Adrenal gland (tissue), 12 donors: ENCODE results near the gene THADA. TPM values are rescaled to one million over a fixed set of nuclear protein-coding genes. Genes with fewer than 3 reads are reported as not detected.

Experiments used
- DNase-seq, 7 donors: peaks; one replicate each; pipeline ENCODE4 v3.0.0-alpha.2; 2019 to 2020
- H3K27ac ChIP-seq, 5 donors: fragments of 200-600 bp; sonication (generic) in 4 of 5; 1 replicate in 3 of 5; 2 replicates in 2 of 5; pipeline versions ENCODE4 v1.5.1 to v1.8.0; 2016 to 2020; ENCODE audit warnings: mild to moderate bottlenecking in 1 of 5
- H3K27me3 ChIP-seq: fragments of 200-600 bp; 2 replicates; pipeline ENCODE4 v1.8.0; 2021
- H3K36me3 ChIP-seq, 2 donors: fragments of 200-600 bp; replicated peaks in 1 of 2; 1 replicate in 1 of 2; 2 replicates in 1 of 2; pipeline versions ENCODE4 v1.5.1 to v1.8.0; 2018 to 2022
- H3K4me1 ChIP-seq, 2 donors: fragments of 200-600 bp; replicated peaks in 1 of 2; 1 replicate in 1 of 2; 2 replicates in 1 of 2; pipeline versions ENCODE4 v1.5.1 to v1.8.0; 2018 to 2021
- H3K4me3 ChIP-seq, 4 donors: fragments of 200-600 bp; sonication (generic) in 3 of 4; one replicate each; pipeline ENCODE4 v1.5.1; 2016 to 2018
- H3K9me3 ChIP-seq, 3 donors: fragments of 200-600 bp; sonication (generic) in 1 of 3; replicated peaks in 1 of 3; 1 replicate in 2 of 3; 2 replicates in 1 of 3; pipeline versions ENCODE4 v1.5.1 to v1.8.0; 2016 to 2021
- CTCF ChIP-seq, 6 experiments: fragments of 450-650 bp in 4 of 6; fragments of 200-600 bp in 2 of 6; sonication (generic) in 1 of 6; IDR thresholded peaks; 1 replicate in 5 of 6; 2 replicates in 1 of 6; pipeline versions ENCODE4 v1.5.1 to v1.8.0; 2016 to 2021; ENCODE audit warnings: antibody characterized with exemption in 6 of 6, mild to moderate bottlenecking in 2 of 6, moderate library complexity in 1 of 6
- POLR2A ChIP-seq, 2 donors: fragments of 450-650 bp; IDR thresholded peaks; one replicate each; pipeline ENCODE4 v1.6.1; 2017; ENCODE audit warnings: antibody characterized with exemption in 2 of 2, mild to moderate bottlenecking in 2 of 2, moderate library complexity in 1 of 2
- WGBS, 4 donors: extraction: QIAGEN DNeasy Blood & Tissue Kit in 2 of 4; methylation state at CpG; one replicate each; pipeline versions ENCODE4 v1.1.5 to v1.1.7; 2013 to 2017; 5-methylcytosine and 5-hydroxymethylcytosine counted together
- intact Hi-C, 2 donors: fragments of 100-400 bp; cut with DNase I; formaldehyde crosslinking; loops; one replicate each; pipeline versions ENCODE4 v1.14.1 to v1.15.0; 2022 to 2023
- polyA plus RNA-seq, 3 donors: library from polyadenylated mRNA; stranded (reverse); fragments of 200-250 nt in 2 of 3; fragments of 350-450 nt in 1 of 3; fragmentation: Illumina TruSeq in 1 of 3; extraction: RNeasy Lipid Tissue Mini Kit (QIAGEN cat#74804) in 1 of 3; gene quantifications; one replicate each; pipeline ENCODE4 v1.2.3, GENCODE V29; 2013 to 2014
- total RNA-seq, 9 donors: library from RNA; depleted of rRNA in 4 of 9; stranded (reverse); fragments of >200 nt in 4 of 9; fragments of 120-200 nt in 1 of 9; fragmentation: NEBNext Ultra II Directional in 1 of 9; extraction: Animal tissue kit (Norgen Biotek cat#: 25700) in 1 of 9; gene quantifications; one replicate each; pipeline versions ENCODE4 v1.1.0 to v1.2.4, GENCODE V29; 2013 to 2023
- donor health status: healthy with polysubstance abuse.
- donor health status: Bipolar disorder and iron deficiency.
- donor health status: DM: yes; HTN: yes; CAD: no.
- donor health status: DM: no; HTN: no; CAD: no.
- donor health status: DM: no; HTN: no; CAD: no.
- donor health status: DM: yes; HTN: yes; CAD: no.

THADA gene
- total and polyA plus RNA-seq, 12 donors, result 14.1 to 38.4 (median 25.4) TPM

GRCh38 chr2:43276962-43277391 lies 318.9 kb downstream of the THADA start:
- Histone ChIP-seq H3K27me3 (no peaks in the 10 kb centered on the region), H3K27ac (peak overlapping the region in 2 of 5 donors; percentile 71 to 77), H3K36me3 (no peaks in the 10 kb centered on the region), H3K4me1 (peaks cover 8 to 38% of the 10 kb centered on the region in 2 donors), H3K9me3 (no peaks in the 10 kb centered on the region), H3K4me3 (no peak overlapping the region)
- no peak for DNase-seq
- TF ChIP-seq POLR2A (IDR thresholded peaks at IDR 0.05) (no peak), CTCF (IDR thresholded peaks at IDR 0.05) (no peak)
- WGBS, 4 donors, result 52 to 68% (median 61%) methylated on average over 3 of the region's 3 CpGs
- intact Hi-C loops, result no loop called here

- no peak for DNase-seq
- Histone ChIP-seq H3K9me3 (no peaks in the 10 kb centered on the region), H3K4me3 (no peak overlapping the region), H3K27ac (peak overlapping the region in 2 of 5 donors; percentile 71 to 77), H3K36me3 (no peaks in the 10 kb centered on the region), H3K4me1 (peaks cover 8 to 38% of the 10 kb centered on the region in 2 donors), H3K27me3 (no peaks in the 10 kb centered on the region)
- TF ChIP-seq POLR2A (IDR thresholded peaks at IDR 0.05) (no peak), CTCF (IDR thresholded peaks at IDR 0.05) (no peak)
- intact Hi-C loops, result no loop called here
- WGBS, 4 donors, result 50 to 63% (median 57%) methylated on average over 6 of the region's 6 CpGs
These were observed 319.4 kb downstream of the THADA start for GRCh38 chr2:43276266-43276941.

- Histone ChIP-seq H3K27me3 (no peaks in the 10 kb centered on the region), H3K9me3 (no peaks in the 10 kb centered on the region), H3K4me1 (peaks cover 12 to 46% of the 10 kb centered on the region in 2 donors), H3K36me3 (no peaks in the 10 kb centered on the region), H3K27ac (no peak overlapping the region), H3K4me3 (no peak overlapping the region)
- WGBS, 4 donors, result 85 to 96% (median 94%) methylated on average over 4 of the region's 4 CpGs
- TF ChIP-seq POLR2A (IDR thresholded peaks at IDR 0.05) (no peak), CTCF (IDR thresholded peaks at IDR 0.05) (no peak)
- DNase-seq, result no peak
- intact Hi-C loops, result no loop called here
These were observed 321.1 kb downstream of the THADA start for GRCh38 chr2:43274721-43275120.

GRCh38 chr2:43274055-43274454 lies 321.8 kb downstream of the THADA start:
- peaks cover 18 to 53% of the 10 kb centered on the region in 2 donors for H3K4me1 ChIP-seq

More at GRCh38 chr2:43274055-43274454, 321.8 kb downstream of the THADA start:
- intact Hi-C loops, result no loop called here
- TF ChIP-seq CTCF (IDR thresholded peaks at IDR 0.05) (no peak), POLR2A (IDR thresholded peaks at IDR 0.05) (no peak)
- no peak for DNase-seq
- H3K36me3 ChIP-seq, result no peaks in the 10 kb centered on the region
- H3K9me3 ChIP-seq, result no peaks in the 10 kb centered on the region
- H3K27me3 ChIP-seq, result no peaks in the 10 kb centered on the region
- H3K27ac ChIP-seq, result peak overlapping the region in 1 of 5 donors; percentile 1
- H3K4me3 ChIP-seq, result no peak overlapping the region
- WGBS, 4 donors, result 79 to 84% (median 81%) methylated on average over 4 of the region's 4 CpGs
